ENCODE results near the gene SEMA4D.
A peak's percentile ranks its signal among the peaks of the same experiment; 100 is the strongest.

Gene SEMA4D

GRCh38 chr9:89437772-89438171, 60.1 kb downstream of the SEMA4D start:
- Histone ChIP-seq H3K14ac (ENCODE audit: low read length) (no peak overlapping the region), H3K27me3 (ENCODE audit: control insufficient read depth in 3 of 3, insufficient read depth in 3 of 3, low read depth in 1 of 3, low read length in 3 of 3) (no peaks in the 10 kb centered on the region), H4K8ac (ENCODE audit: low read depth, low read length) (no peak overlapping the region), H4K91ac (ENCODE audit: low read depth, low read length, poor library complexity) (no peak overlapping the region), H3K4me1 (ENCODE audit: control insufficient read depth in 2 of 2, insufficient read depth in 1 of 2, low read depth in 1 of 2, low read length in 2 of 2) (peaks cover 2 to 23% of the 10 kb centered on the region in 2 donors), H3K4me3 (ENCODE audit: low read length in 2 of 2) (no peak overlapping the region), H3K23ac (ENCODE audit: low read depth, low read length, poor library complexity) (peak overlapping the region; percentile 78), H3K9me3 (replicated peaks in 1 of 2; ENCODE audit: control insufficient read depth in 2 of 2, insufficient read depth in 1 of 2, low read depth in 1 of 2, low read length in 2 of 2) (no peaks in the 10 kb centered on the region), H2BK5ac (ENCODE audit: low read length) (no peak overlapping the region), H3K9ac (ENCODE audit: low read depth, low read length, poor library complexity) (no peak overlapping the region), H3K4ac (ENCODE audit: low read length) (no peak overlapping the region), H3K18ac (ENCODE audit: low read length) (no peak overlapping the region), H3K79me1 (ENCODE audit: low read depth, low read length) (peaks cover 13% of the 10 kb centered on the region), H2BK12ac (ENCODE audit: low read length) (no peak overlapping the region), H2BK15ac (ENCODE audit: low read length) (no peak overlapping the region), H3K4me2 (ENCODE audit: insufficient read depth, low read length, poor library complexity, severe bottlenecking) (no peak overlapping the region), H2AFZ (ENCODE audit: low read length) (no peak overlapping the region), H2AK5ac (ENCODE audit: low read depth, low read length) (no peak overlapping the region), H3K36me3 (replicated peaks in 1 of 2; ENCODE audit: control insufficient read depth in 2 of 2, insufficient read depth in 2 of 2, low read length in 2 of 2) (no peaks in the 10 kb centered on the region), H3K27ac (replicated peaks; ENCODE audit: low read length) (no peak overlapping the region), H2BK120ac (ENCODE audit: low read depth, low read length) (no peak overlapping the region)
- DNase-seq (ENCODE audit: low spot score) = no peak
- no CpG with 5 or more reads among the region's 5 CpGs for WGBS, 2 donors (ENCODE audit: extremely low coverage in 2 of 2, insufficient read length in 2 of 2, insufficient replicate concordance in 1 of 2)

GRCh38 chr9:89436963-89437625, 60.8 kb downstream of the SEMA4D start:
- no peaks in the 10 kb centered on the region for H3K36me3 ChIP-seq (replicated peaks in 1 of 2; ENCODE audit: control insufficient read depth in 2 of 2, insufficient read depth in 2 of 2, low read length in 2 of 2)
- H3K9me3 ChIP-seq (replicated peaks in 1 of 2; ENCODE audit: control insufficient read depth in 2 of 2, insufficient read depth in 1 of 2, low read depth in 1 of 2, low read length in 2 of 2) = no peaks in the 10 kb centered on the region
- peak overlapping the region; percentile 60 for H2AK5ac ChIP-seq (ENCODE audit: low read depth, low read length)
- no peak overlapping the region for H2BK5ac ChIP-seq (ENCODE audit: low read length)
- DNase-seq (ENCODE audit: low spot score) = no peak
- H2BK12ac ChIP-seq (ENCODE audit: low read length) = no peak overlapping the region
- no CpG with 5 or more reads among the region's 17 CpGs for WGBS, 2 donors (ENCODE audit: extremely low coverage in 2 of 2, insufficient read length in 2 of 2, insufficient replicate concordance in 1 of 2)
- H3K79me1 ChIP-seq (ENCODE audit: low read depth, low read length) = peaks cover 13% of the 10 kb centered on the region
- H3K4ac ChIP-seq (ENCODE audit: low read length) = no peak overlapping the region
- no peak overlapping the region for H3K27ac ChIP-seq (replicated peaks; ENCODE audit: low read length)
- peak overlapping the region; percentile 46 for H3K18ac ChIP-seq (ENCODE audit: low read length)
- no peak overlapping the region for H2BK15ac ChIP-seq (ENCODE audit: low read length)
- no peak overlapping the region for H2AFZ ChIP-seq (ENCODE audit: low read length)
- peak overlapping the region; percentile 39 for H3K14ac ChIP-seq (ENCODE audit: low read length)
- H2BK120ac ChIP-seq (ENCODE audit: low read depth, low read length) = no peak overlapping the region
- H4K8ac ChIP-seq (ENCODE audit: low read depth, low read length) = no peak overlapping the region
- H3K9ac ChIP-seq (ENCODE audit: low read depth, low read length, poor library complexity) = peak overlapping the region; percentile 21
- H3K4me3 ChIP-seq (ENCODE audit: low read length in 2 of 2) = no peak overlapping the region
- H4K91ac ChIP-seq (ENCODE audit: low read depth, low read length, poor library complexity) = no peak overlapping the region
- no peak overlapping the region for H3K4me2 ChIP-seq (ENCODE audit: insufficient read depth, low read length, poor library complexity, severe bottlenecking)
- peak overlapping the region; percentile 78 for H3K23ac ChIP-seq (ENCODE audit: low read depth, low read length, poor library complexity)
- peaks cover 0 to 23% of the 10 kb centered on the region in 2 donors for H3K4me1 ChIP-seq (ENCODE audit: control insufficient read depth in 2 of 2, insufficient read depth in 1 of 2, low read depth in 1 of 2, low read length in 2 of 2)
- no peaks in the 10 kb centered on the region for H3K27me3 ChIP-seq (ENCODE audit: control insufficient read depth in 3 of 3, insufficient read depth in 3 of 3, low read depth in 1 of 3, low read length in 3 of 3)

GRCh38 chr9:89436326-89436725, 61.6 kb downstream of the SEMA4D start:
- H3K9me3 ChIP-seq (replicated peaks in 1 of 2; ENCODE audit: control insufficient read depth in 2 of 2, insufficient read depth in 1 of 2, low read depth in 1 of 2, low read length in 2 of 2) = peaks cover 0 to 2% of the 10 kb centered on the region in 2 donors

GRCh38 chr9:89435071-89435823, 62.7 kb downstream of the SEMA4D start:
- Histone ChIP-seq H2BK5ac (ENCODE audit: low read length) (no peak overlapping the region), H2BK12ac (ENCODE audit: low read length) (no peak overlapping the region), H2AK5ac (ENCODE audit: low read depth, low read length) (no peak overlapping the region), H3K4me1 (ENCODE audit: control insufficient read depth in 2 of 2, insufficient read depth in 1 of 2, low read depth in 1 of 2, low read length in 2 of 2) (peaks cover 0 to 23% of the 10 kb centered on the region in 2 donors), H3K4me3 (ENCODE audit: low read length in 2 of 2) (no peak overlapping the region), H3K4ac (ENCODE audit: low read length) (no peak overlapping the region), H2AFZ (ENCODE audit: low read length) (no peak overlapping the region), H3K79me1 (ENCODE audit: low read depth, low read length) (peaks cover 12% of the 10 kb centered on the region), H3K18ac (ENCODE audit: low read length) (no peak overlapping the region), H3K14ac (ENCODE audit: low read length) (no peak overlapping the region), H2BK15ac (ENCODE audit: low read length) (no peak overlapping the region), H4K8ac (ENCODE audit: low read depth, low read length) (no peak overlapping the region), H3K23ac (ENCODE audit: low read depth, low read length, poor library complexity) (no peak overlapping the region), H3K9me3 (replicated peaks in 1 of 2; ENCODE audit: control insufficient read depth in 2 of 2, insufficient read depth in 1 of 2, low read depth in 1 of 2, low read length in 2 of 2) (peaks cover 0 to 2% of the 10 kb centered on the region in 2 donors), H3K27ac (replicated peaks; ENCODE audit: low read length) (no peak overlapping the region), H3K36me3 (replicated peaks in 1 of 2; ENCODE audit: control insufficient read depth in 2 of 2, insufficient read depth in 2 of 2, low read length in 2 of 2) (no peaks in the 10 kb centered on the region), H3K4me2 (ENCODE audit: insufficient read depth, low read length, poor library complexity, severe bottlenecking) (no peak overlapping the region), H4K91ac (ENCODE audit: low read depth, low read length, poor library complexity) (no peak overlapping the region), H3K27me3 (ENCODE audit: control insufficient read depth in 3 of 3, insufficient read depth in 3 of 3, low read depth in 1 of 3, low read length in 3 of 3) (no peaks in the 10 kb centered on the region), H2BK120ac (ENCODE audit: low read depth, low read length) (no peak overlapping the region), H3K9ac (ENCODE audit: low read depth, low read length, poor library complexity) (no peak overlapping the region)
- peak; percentile 18 for DNase-seq (ENCODE audit: low spot score)
- WGBS, 2 donors (ENCODE audit: extremely low coverage in 2 of 2, insufficient read length in 2 of 2, insufficient replicate concordance in 1 of 2) = no CpG with 5 or more reads among the region's 11 CpGs

More at GRCh38 chr9:89436326-89436725, 61.6 kb downstream of the SEMA4D start:
- H3K4me2 ChIP-seq (ENCODE audit: insufficient read depth, low read length, poor library complexity, severe bottlenecking) = no peak overlapping the region
- H2AFZ ChIP-seq (ENCODE audit: low read length) = no peak overlapping the region
- H3K4me1 ChIP-seq (ENCODE audit: control insufficient read depth in 2 of 2, insufficient read depth in 1 of 2, low read depth in 1 of 2, low read length in 2 of 2) = peaks cover 0 to 23% of the 10 kb centered on the region in 2 donors
- H2BK15ac ChIP-seq (ENCODE audit: low read length) = no peak overlapping the region
- H3K4ac ChIP-seq (ENCODE audit: low read length) = no peak overlapping the region
- no peak for DNase-seq (ENCODE audit: low spot score)
- H3K36me3 ChIP-seq (replicated peaks in 1 of 2; ENCODE audit: control insufficient read depth in 2 of 2, insufficient read depth in 2 of 2, low read length in 2 of 2) = no peaks in the 10 kb centered on the region
- no peak overlapping the region for H3K27ac ChIP-seq (replicated peaks; ENCODE audit: low read length)
- H2BK5ac ChIP-seq (ENCODE audit: low read length) = no peak overlapping the region
- WGBS, 2 donors (ENCODE audit: extremely low coverage in 2 of 2, insufficient read length in 2 of 2, insufficient replicate concordance in 1 of 2) = no CpG with 5 or more reads among the region's 13 CpGs
- H2BK12ac ChIP-seq (ENCODE audit: low read length) = no peak overlapping the region
- H3K14ac ChIP-seq (ENCODE audit: low read length) = no peak overlapping the region
- no peak overlapping the region for H4K8ac ChIP-seq (ENCODE audit: low read depth, low read length)
- H3K9ac ChIP-seq (ENCODE audit: low read depth, low read length, poor library complexity) = no peak overlapping the region
- no peak overlapping the region for H3K18ac ChIP-seq (ENCODE audit: low read length)
- H3K79me1 ChIP-seq (ENCODE audit: low read depth, low read length) = peaks cover 12% of the 10 kb centered on the region
- no peak overlapping the region for H2BK120ac ChIP-seq (ENCODE audit: low read depth, low read length)
- no peak overlapping the region for H3K4me3 ChIP-seq (ENCODE audit: low read length in 2 of 2)
- H3K23ac ChIP-seq (ENCODE audit: low read depth, low read length, poor library complexity) = no peak overlapping the region
- H4K91ac ChIP-seq (ENCODE audit: low read depth, low read length, poor library complexity) = no peak overlapping the region
- peak overlapping the region; percentile 60 for H2AK5ac ChIP-seq (ENCODE audit: low read depth, low read length)
- H3K27me3 ChIP-seq (ENCODE audit: control insufficient read depth in 3 of 3, insufficient read depth in 3 of 3, low read depth in 1 of 3, low read length in 3 of 3) = no peaks in the 10 kb centered on the region

All from neuronal stem cell (in vitro differentiated cells).